GM19240 (cell line): ENCODE measurements around the gene MYO1G.

Experiments
- DNase-seq: peaks from one replicate; pipeline ENCODE4 v3.0.0; 2011; ENCODE audit warnings: low spot score; ENCODE audit not compliant: insufficient read length

The MYO1G gene

DNA sequence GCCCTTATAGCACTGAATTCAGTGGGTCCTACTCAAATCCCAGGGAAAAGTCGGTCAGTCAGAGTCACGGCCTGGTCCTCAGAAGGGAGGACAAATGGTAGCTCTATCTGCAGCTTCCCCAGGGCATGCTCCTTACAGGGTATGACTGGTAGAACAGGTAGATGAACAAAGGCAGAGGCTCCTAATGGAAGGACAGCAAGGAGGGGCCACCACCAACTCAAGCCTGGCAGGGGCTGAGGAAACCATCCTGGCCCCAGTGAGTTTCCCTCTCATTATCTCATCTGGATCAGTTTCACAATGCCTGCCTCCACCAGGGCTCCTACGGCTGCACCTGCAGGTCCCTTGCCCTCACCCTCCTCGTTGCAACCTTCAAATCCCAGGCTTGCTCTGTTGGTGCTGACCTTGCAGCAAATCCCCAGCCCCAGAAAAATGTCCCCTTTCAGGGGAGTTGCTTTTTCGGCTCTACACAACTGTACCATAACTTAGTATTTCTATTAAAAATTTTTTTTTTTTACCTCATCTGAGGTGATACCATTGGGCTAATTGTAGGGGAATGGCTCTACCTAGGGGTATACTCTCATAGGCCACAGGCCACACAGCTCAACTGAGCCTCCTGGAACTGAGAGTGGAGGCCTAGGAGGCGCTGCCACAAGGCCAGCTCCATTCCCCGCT, 2.4 kb upstream of the MYO1G start:
- DNase-seq = no peak

DNA sequence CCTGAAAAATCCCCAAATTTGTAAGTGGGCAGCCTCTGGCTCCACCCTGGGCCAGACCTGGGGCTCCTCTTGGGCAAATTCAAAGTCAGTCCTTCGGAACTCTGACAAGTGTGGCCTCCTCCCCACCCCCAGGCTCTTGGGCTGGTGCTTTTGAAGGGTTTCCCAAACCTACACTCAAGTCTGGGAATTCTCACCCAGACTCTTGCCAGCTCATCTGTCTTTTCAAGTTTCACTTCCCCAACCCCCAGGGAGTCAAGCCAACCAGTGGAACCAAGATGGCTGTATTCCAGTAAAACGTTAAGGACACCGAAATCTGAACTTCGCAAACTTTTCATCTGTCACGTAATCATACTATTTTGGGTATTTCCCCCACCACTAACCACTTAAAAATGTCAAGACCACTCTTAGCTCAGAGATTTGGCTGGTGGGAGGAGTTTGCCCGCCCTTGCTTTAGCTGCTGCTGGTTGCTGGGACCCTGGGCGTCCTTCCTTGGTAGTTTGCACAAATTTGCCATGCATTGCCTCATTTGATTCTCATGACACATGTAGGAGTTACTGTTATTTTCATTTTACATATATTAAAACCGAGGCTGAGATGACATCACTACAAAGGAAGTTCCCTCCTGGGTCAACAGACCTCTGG, 1.7 kb upstream of the MYO1G start:
- no peak for DNase-seq

DNA sequence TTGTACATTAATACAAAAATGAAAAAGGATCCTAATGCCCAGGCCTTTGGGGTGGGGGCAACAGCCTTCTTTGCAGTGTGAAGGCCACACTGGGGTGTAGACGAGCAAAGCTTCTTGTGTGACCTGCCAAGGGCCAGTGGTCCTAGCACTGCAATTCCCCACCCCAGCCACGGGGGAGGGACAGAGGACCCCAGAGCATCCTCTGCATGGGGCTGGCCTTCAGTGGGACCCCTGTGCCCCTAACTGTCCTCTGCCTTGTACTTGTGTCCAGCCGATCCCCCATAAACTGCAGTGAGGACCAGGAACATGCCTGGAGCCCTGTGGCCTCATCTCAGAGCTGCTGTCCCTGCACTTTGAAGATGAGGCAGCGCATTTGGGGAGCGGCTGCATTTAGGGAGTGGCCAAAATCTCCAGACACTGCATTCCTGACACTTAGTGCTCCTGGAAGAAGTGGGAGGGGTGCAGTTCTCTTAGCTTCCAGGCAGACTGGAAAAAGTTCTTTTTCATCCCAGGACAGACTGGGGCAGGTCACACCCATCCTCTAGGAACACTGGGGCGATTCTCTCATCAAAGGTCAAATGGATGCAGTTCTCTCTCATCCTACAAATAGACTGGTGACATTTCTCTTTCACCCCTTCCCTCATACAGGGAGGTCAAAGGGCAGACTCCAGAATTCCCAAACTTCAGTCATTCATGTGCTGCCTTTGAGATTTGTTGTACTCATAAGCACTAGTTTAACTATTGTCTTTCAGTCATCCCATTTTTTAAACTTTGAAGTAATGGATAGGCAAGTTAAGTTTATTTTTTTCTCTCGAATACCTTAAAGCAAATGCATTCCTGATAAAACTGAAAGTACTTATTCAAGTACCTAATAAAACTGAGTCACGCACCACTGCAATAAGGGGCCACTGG, 922 bp upstream of the MYO1G start:
- no peak for DNase-seq

DNA sequence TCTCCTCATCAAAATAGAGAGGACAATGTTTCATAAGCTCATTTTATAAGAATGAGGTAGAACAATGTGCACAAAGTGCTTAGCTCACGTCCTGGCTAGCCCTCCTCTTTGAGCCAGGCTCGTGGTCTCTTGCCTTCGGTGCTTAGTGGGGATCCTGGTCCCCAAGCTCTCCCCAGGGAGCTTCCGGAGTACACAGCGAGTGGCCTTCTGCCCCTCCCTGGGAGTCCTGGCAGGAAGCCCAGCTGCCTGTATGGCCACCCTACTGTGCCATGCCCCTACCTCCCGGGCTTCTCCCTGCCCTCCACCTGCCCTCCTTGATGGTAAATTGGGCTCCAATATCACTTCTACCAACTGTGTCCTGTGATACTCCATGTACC, 868 bp downstream of the MYO1G start:
- DNase-seq = no peak

DNA sequence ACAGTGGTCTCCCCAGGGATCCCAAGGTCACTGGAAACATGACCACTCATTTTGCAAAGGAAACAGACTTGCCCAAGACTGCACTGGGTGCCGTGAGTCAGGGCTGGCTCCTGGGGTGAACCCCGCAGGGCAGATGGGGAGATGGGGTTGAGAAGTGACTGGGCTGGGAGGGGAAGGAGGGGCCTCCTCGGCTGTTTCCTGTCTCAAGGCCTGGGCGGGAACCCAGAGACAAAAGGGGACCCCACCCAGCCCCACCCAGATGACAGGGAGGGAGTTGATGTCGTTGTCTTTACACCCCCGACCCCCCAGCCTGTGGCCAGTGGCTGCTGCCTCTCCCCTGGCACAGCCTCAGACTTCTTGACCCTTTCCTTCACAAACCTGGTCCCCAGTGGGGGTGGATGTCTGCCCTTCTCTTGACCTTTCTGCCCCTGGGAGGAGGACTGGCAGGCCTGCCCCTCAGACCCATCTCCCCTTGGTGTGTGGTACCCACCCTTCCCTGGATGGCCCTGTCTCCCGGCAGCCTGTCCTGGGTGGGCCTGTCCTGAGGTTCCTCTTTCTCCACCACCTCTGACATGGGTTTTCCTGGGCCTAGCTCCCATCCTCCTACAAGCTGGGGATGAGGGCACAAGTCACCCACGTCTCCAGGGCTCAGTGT, 1.4 kb downstream of the MYO1G start:
- no peak for DNase-seq

DNA sequence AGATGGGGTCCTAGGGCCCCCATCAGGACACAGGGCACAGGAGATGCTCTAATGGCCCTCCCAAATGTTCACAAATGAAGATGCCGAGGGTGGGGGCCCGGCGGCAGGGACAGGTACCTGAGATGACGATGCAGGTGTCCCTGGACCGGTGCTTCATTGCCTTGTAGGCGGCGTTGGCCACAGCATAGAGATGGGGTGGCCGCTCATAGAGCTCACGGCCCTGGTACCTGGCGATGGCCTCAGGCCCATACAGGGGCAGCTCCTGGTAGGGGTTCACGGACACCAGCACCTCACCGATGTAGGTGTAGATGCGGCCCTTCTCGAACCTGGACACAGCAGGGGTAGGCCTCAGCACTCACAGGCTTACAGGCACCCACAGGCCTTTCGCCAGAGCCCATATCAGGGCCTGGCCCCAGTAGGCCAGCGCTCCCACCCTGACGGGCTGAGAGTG, 2.0 kb downstream of the MYO1G start:
- no peak for DNase-seq

DNA sequence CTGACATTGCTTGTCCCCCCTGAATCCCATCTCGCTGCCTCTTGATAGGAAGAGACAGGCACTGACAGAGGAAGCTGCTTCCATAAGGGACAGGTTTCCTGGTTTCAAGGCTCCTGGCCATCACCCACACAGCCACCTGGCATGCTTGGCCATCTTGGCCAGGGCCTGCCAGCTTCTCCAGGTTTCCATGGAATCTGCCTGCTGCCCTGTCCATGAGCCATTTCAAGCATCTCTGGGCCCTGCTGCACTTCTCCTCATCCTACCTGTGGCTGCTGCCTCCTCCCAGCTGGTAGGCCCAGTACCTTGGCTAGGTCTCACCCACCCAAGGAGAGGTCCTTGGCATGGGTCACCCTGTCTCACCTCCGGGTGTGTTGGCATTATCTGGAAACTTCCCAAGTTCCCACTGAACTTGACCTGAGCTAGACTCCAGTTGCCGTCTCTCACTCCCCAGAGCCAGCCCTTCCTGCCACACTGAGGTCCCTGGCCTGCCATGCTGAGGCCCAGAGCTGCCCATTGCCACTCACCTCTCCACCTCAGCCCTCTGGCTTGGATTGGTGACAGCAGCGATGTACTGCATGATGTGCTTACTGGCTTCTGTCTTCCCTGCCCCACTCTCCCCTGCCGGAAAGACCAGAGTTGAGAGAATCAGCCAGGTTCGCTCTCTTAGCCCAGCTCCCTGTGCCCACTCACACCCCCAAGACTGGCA, 2.6 kb downstream of the MYO1G start:
- DNase-seq = no peak

DNA sequence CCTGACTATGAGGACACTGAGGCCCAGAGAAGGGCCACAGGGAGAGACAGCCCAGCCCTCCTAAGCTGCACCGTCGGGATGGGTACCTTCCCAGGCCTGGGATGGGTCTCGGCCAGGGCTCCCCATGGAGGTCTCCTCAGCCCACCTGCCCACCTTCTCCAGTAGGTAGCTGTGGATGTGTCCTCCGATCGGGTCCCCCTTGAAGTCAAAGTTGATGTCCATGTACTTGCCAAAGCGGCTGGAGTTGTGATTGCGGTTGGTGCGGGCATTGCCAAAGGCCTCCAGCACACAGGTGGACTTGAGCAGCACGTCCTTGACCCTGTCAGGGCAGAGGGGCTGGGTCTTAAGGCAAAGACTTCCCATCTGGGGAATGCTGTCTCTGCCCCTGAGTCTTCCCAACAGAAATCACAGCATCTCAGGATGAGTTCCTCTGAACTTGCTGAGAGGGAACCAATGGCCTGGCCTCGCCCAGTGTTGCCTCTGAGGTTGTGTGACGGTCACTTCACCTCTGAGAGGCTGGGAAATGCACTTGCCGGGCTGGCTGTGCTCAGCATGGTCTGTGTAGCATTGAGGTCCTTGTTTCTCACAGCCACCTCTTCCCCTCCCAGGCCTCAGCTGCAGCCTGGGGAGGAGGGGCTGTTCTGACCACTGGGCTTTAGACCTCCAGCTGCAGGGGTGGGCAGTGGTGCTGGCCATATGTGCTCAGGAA, 3.3 kb downstream of the MYO1G start:
- no peak for DNase-seq

DNA sequence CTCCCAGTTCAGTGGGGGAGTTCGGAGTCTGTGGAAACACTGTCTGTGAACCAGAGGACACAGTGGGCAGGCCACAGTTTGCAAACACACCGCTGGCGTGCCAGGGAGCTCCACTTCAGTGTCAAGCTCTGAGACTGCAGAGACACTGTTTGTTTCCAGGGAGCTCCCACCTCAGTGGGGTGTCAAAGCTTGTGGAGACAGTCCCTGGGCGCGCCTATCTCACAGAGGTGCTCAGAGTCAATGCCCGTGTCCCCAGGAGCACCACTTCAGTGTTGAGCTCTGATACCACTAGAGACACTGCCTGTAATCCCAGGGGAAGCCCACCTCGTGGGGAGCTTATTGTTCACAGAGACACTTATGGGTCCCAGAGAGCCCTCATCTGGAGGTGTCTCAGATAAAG, 4.3 kb downstream of the MYO1G start:
- no peak for DNase-seq

DNA sequence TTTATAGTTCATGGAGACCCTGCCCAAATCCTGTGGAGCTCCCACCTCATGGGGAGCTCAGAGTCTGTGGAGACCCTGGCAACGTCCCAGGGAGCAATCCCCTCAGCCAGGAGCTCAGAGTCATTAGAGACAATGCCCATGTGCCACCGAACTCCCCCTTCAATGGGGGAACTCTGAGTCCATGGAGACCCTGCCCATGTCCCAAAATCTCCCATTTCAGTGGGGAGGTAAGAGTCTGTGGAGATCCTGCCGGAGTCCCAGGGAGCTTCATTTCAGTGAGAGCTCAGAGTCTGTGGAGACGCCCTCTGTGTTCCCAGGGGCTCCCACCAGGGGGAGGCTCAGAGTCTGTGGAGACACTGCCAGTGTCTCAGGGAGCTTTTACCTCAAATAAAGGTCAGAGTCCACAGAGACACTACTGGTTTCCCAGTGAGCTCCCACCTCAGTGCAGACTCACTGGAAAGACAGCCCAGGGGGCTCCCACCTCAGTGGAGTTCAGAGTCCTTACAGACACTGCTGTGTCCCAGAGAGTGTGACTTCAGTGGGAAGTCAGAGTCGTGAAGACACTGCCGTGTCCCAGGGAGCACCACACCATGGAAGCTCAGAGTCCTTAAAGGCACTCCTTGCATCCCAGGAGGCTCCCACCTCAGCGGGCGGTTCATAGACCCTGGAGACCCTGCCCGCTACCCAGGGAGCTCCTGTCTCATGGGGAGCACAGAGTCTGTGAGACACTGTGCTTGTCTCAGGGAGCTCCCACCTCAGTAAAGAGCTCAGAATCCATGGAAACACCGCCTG, 5.0 kb downstream of the MYO1G start:
- no peak for DNase-seq

DNA sequence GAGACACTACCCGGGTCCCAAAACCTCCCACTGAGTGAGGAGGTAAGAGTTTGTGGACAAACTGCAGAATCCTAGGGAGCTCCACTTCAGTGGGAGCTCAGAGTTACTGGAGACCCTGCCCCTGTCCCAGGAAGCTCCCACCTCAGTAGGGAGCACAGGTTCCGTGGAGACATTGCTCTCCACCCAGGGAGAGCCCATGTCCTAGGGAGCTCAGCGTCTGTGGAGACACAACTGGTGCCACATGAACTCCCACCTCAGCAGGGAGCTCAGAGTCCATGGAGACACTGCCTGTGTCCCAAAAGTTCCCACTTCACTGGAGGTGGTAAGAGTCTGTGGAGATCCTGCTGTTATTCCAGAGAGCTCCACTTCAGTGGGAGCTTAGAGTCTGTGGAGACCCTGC, 6.3 kb downstream of the MYO1G start:
- DNase-seq = no peak

DNA sequence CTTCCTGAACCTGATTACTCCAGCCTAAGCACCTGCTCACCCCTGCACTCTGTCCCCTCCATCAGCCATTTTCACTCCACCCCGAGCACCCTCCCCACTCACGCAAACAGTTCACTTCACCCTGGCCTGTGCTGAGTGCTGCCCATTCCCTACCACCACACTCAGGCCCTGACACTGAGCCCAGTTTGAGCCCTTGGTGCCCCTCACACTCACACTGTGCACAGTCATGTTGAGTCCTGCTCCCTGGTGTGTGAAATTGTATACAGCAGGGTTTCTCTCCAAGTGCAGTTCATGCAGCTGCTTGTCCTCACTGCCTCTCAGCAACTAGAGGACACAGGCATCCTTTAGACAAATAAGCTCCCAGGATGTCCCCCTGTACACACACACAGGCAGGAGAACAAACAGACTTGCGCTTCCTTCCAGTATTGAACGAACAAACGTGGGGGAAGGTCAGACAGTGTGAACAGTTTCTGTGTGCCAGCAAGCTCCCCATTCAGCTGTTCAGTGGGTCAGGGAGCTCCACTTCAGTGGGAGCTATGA, 6.8 kb downstream of the MYO1G start:
- DNase-seq = no peak

DNA sequence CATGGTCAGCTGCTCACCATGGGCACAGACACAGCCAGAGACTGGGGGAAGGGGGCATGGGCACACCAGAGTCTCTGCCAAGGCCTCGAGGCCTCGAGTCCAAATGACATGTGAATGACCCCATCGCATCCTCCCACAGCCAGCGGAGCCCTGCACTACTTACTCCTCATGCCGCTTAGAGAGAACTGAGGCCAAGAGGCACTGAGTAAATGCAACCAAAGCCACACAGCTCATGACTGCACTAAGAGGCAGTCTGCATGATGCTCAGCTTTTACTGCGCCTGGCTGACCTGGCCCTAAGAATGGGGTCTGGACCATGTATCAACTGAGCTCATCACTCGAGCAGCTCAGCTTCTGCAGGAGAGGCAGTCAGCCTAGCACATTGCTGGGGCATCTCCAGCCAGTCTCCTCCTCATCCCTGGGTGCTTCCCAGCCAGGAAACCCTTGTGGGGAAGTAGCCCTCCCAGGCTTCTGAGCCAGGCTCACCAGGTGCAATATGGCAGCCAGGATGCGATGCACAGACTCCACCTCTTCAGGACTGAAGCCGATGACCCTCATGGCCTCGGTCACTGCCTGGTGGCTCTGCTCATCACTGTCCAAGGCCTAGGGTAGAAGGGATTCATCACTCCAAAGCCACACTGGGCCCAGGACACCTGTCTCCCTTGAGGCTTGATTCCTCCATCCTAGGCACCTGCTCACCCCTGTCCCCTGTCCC, 7.5 kb downstream of the MYO1G start:
- no peak for DNase-seq

DNA sequence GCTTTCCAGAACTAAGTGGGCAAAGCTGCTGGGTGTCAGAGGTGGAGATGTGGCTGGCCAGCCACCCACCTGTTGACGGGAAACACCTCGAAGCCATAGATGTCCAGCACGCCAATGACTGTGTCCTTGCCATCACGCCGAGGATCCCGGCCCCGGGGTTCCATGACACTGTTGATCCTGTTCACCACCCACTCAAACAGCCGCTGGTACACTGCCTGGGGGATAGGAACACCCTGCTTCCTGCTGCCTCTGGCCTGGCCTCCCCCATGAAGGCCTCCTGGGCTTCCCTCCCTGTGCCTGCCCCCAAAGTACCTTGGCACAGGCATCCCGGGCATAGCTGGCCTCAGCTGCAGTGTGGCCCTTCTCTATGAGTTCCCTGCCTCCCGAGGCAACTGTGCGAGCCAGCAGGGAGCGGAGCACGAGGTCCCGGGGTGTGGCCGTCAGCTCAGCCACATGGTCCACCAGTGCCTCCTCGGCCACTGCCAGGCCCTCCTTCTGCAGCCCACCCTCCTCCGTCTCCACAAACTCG, 8.2 kb downstream of the MYO1G start:
- DNase-seq = no peak

DNA sequence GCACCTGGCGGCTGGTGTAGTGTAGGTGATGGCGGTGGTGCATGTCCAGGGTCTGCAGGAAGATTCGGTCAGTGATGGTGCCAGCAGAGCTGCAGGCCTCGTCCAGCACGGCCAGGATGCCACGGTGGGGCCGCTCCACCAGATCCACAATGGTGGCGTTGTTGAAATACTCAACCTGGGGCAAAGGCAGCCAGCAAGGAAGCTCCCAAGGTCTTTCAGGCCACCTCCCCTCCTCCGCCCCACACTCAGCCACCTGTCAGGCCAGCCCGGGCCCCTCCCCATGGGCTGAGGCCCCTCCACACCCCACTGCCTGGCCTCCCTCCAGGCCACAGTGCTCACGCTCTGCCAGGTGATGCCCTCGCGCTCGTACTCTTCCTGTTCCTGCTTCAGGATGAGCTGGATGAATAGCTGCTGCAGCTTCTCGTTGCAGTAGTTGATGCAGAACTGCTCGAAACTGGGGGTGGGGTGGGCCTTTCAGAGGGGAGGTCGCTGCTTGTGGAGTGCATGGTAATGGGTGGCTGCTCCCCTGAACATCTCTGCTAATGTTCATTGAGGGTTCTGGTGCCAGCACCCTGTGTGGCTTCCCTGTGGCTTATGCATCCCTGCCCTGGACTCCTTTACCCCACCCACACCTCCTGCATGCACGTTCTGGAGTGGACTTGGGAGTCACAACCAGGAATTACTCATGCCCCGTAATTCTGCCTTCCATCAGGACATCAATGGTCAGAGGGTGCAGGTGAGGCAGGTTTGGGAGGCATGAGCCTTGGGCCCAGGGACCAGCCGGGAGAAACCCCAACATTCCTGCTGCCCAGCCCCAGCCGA, 8.9 kb downstream of the MYO1G start:
- no peak for DNase-seq

DNA sequence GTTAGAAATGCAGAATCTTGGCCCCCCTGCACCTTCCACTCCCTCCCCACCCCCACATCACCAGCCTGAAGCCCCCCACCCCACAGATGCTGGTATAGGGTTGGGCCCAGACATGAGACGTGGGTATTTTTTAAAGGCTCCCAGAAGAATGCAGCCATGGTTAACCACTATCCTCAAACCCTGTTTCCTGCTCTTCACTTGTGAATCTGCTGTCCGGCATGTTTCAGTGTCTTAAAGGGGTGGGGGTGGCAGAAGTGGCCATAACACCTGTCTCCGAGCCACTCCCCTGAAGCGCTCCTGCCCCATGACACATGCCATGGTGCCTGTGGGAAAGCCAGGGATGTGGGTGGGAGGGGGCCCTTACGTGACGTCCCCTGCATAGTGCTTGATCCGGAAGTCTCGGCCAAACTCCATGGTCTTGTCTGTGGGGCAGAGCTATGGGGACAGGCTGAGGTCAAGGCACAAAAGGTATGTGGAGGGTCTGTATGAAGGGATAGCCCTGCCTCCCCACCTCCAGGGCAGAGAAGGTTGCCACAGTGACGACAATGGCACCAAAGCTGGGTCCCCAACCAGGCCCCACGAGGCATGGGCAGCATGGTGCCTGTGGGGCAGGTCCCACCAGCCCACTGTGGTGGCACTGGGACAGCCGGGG, 9.6 kb downstream of the MYO1G start:
- DNase-seq = no peak
